AG04450 (cell line): ENCODE results near the gene DGKH. TPM values are rescaled to one million over a fixed set of nuclear protein-coding genes. Genes with fewer than 3 reads are reported as not detected.

Source experiments
- CTCF ChIA-PET: fragments of 300-600, 350-600 bp; formaldehyde crosslinking; extraction: SDS; loops from one replicate; lab custom pipeline; 2022; ENCODE audit warnings: antibody characterized with exemption, inconsistent platforms; lab: Charles Lee
- POLR2A ChIA-PET: fragments of 350-600 bp; formaldehyde crosslinking; extraction: SDS; loops from one replicate; lab custom pipeline; 2021; ENCODE audit warnings: antibody characterized with exemption, inconsistent platforms; lab: Yijun Ruan, JAX
- DNase-seq: peaks from one replicate; pipeline ENCODE4 v3.0.0-alpha.2; 2011; ENCODE audit warnings: low read depth, low spot score
- H3K27ac ChIP-seq: one replicate; pipeline ENCODE4 v1.5.1; 2012; ENCODE audit warnings: low read depth, low read length, control low read depth
- H3K27me3 ChIP-seq: one replicate; pipeline ENCODE4 v1.6.0; 2012; ENCODE audit warnings: low read length; ENCODE audit not compliant: control insufficient read depth, insufficient read depth
- H3K4me3 ChIP-seq: 2 replicates; pipeline ENCODE4 v1.5.1; 2011; ENCODE audit warnings: mild to moderate bottlenecking, low read depth, low read length, control low read depth
- H3K9me3 ChIP-seq: 2 replicates; pipeline ENCODE4 v1.5.1; 2012; ENCODE audit warnings: low read length; ENCODE audit not compliant: control insufficient read depth, insufficient read depth
- CTCF ChIP-seq: IDR thresholded peaks from 2 replicates; pipeline ENCODE4 v1.5.1; 2011; ENCODE audit warnings: low read depth, low read length, control low read depth, inconsistent platforms
- polyA plus RNA-seq: library from polyadenylated mRNA; depleted of rRNA; stranded (reverse); fragments of >200 nt; gene quantifications from 2 replicates; pipeline ENCODE4 v1.2.3, GENCODE V29; 2011

DGKH gene
- polyA plus RNA-seq, 1 experiment: 4.3 TPM

DNA sequence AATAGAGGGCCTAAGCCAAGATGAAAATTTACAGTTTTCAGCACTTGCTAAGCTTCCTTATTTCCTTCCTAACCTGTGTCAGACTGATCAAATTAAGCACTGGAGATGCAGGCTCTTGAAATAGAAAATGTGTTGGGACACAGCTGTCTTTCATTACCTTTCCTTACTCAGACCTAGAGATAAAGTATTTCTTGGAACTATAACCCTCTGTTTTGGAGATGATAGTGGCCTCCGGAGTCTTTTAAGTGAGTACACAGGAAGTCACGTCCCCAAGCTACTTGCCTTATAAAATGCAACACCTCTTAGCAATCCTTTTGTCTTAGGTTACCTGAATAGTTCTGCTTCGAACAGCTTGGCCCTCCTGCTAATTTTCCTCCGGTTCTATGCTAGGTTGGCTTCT is 211.1 kb downstream of the DGKH start:
- DNase-seq: no peak
- ChIA-PET CTCF (interaction anchor here (0.6 kb wide), 1 partner anchor 239 kb away, joined by 3 read pairs; no protein-coding TSS in a partner anchor), POLR2A (interaction anchor here (1.0 kb wide), 1 partner anchor 12 kb away, joined by 3 read pairs; the partner anchor contains the start of gene AKAP11)

DNA sequence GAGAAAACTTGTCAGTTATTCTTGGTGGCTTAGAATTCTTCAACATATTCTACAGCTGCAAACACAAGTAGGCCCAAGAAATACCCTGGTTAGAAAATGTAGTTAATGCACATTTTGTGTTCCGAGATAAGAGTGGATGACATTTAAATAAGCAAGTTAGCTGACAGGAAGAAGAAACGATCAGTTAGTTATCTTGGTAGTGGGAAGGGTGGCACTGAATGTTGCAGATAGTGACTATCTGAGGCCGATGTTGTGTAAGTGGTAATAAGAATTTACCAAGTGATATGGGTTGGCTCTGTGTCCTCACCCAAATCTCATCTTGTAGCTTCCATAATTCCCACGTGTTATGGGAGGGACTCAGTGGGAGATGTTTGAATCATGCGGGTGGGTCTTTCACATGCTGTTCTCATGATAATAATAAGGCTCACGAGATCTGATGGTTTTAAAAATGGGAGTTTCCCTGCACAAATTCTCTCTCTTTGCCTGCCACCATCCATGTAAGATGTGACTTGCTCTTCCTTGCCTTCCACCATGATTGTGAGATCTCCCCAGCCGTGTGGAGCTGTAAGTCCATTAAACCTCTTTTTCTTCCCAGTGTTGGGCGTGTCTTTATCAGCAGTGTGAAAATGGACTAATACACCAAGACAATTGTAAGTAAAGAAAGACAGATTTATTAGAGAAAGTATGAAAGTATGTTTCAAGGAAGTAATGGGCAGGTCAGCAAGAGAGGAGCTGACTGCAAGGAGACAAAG is 212.6 kb downstream of the DGKH start:
- POLR2A ChIA-PET: no interaction called here
- CTCF ChIA-PET: no interaction called here

More for the DNA sequence above, 211.1 kb downstream of the DGKH start:
- no peak for TF ChIP-seq CTCF
- H3K9me3 ChIP-seq: no peaks in the 10 kb centered on the region
- no peaks in the 10 kb centered on the region for H3K27me3 ChIP-seq
- H3K27ac ChIP-seq: no peak overlapping the region
- H3K4me3 ChIP-seq: no peak overlapping the region

DNA sequence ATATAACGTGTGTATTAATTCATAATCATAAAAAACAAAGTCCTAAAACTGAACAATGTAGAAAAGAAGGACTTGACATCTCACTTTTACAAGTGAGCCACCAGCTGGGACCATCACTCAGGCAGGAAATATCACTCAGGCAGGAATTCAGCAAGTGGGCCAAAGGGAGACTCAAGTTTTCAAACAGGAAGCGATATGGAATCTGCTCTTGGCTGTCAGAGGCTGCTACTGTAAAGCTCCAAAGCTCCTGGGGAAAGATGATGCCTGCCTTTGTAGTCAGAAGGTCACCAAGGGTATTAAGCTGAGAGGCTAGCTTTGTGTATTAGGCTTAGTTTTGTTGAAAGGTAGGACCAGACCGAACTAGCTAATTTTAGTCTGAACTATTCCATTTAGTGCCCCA is 218.0 kb downstream of the DGKH start:
- ChIA-PET CTCF (no interaction called here), POLR2A (no interaction called here)
- H3K9me3 ChIP-seq: no peaks in the 10 kb centered on the region; the same call in 1 of the 2 replicates
- no peak overlapping the region for H3K4me3 ChIP-seq
- no peak for TF ChIP-seq CTCF
- peak; percentile 29 for DNase-seq
- H3K27me3 ChIP-seq: no peaks in the 10 kb centered on the region
- no peak overlapping the region for H3K27ac ChIP-seq

More for the DNA sequence above, 212.6 kb downstream of the DGKH start:
- no peaks in the 10 kb centered on the region for H3K9me3 ChIP-seq
- no peak overlapping the region for H3K4me3 ChIP-seq
- no peak for DNase-seq
- no peak for TF ChIP-seq CTCF
- no peaks in the 10 kb centered on the region for H3K27me3 ChIP-seq
- no peak overlapping the region for H3K27ac ChIP-seq

GRCh38 chr13:42270160-42270856 is 221.9 kb downstream of the DGKH start:
- ChIA-PET CTCF (no interaction called here), POLR2A (no interaction called here)
- H3K27ac ChIP-seq: no peak overlapping the region
- no peaks in the 10 kb centered on the region; the same call in 1 of the 2 replicates for H3K9me3 ChIP-seq
- no peak for TF ChIP-seq CTCF
- no peaks in the 10 kb centered on the region for H3K27me3 ChIP-seq
- no peak for DNase-seq
- no peak overlapping the region for H3K4me3 ChIP-seq

DNA sequence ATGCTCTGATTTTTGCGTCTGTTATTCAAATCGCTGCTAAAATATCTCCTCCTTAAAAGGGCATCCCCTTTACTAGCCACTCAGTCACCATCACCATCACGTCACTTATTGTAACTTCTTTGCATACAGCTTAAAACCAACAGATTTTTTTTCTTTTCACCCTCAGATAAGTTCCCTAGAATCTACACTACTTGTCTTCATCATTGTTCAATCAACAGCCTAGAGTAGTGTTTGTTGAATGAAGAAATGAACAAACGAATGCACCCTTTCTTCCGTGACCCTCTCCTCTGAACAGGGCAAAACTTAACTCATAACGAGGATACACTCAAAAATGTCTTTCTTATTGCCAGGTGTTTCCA is 222.4 kb downstream of the DGKH start:
- peak overlapping the region; percentile 72 for H3K4me3 ChIP-seq
- H3K27me3 ChIP-seq: no peaks in the 10 kb centered on the region
- no peak overlapping the region for H3K27ac ChIP-seq
- ChIA-PET POLR2A (interaction anchor here (1.4 kb wide), 1 partner anchor 12 kb away, joined by 3 read pairs; no protein-coding TSS in a partner anchor), CTCF (no interaction called here)
- TF ChIP-seq CTCF: no peak
- no peaks in the 10 kb centered on the region; the same call in 1 of the 2 replicates for H3K9me3 ChIP-seq
- DNase-seq: no peak
